ENCODE results near the gene TARS2. TPM values are rescaled to one million over a fixed set of nuclear protein-coding genes. Genes with fewer than 3 reads are reported as not detected.

The TARS2 gene, protein sequence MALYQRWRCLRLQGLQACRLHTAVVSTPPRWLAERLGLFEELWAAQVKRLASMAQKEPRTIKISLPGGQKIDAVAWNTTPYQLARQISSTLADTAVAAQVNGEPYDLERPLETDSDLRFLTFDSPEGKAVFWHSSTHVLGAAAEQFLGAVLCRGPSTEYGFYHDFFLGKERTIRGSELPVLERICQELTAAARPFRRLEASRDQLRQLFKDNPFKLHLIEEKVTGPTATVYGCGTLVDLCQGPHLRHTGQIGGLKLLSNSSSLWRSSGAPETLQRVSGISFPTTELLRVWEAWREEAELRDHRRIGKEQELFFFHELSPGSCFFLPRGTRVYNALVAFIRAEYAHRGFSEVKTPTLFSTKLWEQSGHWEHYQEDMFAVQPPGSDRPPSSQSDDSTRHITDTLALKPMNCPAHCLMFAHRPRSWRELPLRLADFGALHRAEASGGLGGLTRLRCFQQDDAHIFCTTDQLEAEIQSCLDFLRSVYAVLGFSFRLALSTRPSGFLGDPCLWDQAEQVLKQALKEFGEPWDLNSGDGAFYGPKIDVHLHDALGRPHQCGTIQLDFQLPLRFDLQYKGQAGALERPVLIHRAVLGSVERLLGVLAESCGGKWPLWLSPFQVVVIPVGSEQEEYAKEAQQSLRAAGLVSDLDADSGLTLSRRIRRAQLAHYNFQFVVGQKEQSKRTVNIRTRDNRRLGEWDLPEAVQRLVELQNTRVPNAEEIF
- polyA plus RNA-seq (2011; rRNA removed) (21.6 and 24.5 TPM in 2 replicates), polyA plus RNA-seq (2017; fragmentation: RNase III; extraction: RNeasy Plus Mini Kit Qiagen cat#74134 plus additional on column Dnase treatment) (19.4 to 21.0 TPM (median 19.8 TPM) in 3 replicates), polyA minus RNA-seq (2011; rRNA and poly(A)+ RNA removed) (20.7 and 31.7 TPM in 2 replicates)
- polyA plus RNA-seq (2012; cell fraction: cytosol; rRNA removed): 37.5 and 42.6 TPM in 2 replicates
- 36.6 and 39.7 TPM in 2 replicates for polyA plus RNA-seq (2012; cell fraction: nucleus; rRNA removed)

DNA sequence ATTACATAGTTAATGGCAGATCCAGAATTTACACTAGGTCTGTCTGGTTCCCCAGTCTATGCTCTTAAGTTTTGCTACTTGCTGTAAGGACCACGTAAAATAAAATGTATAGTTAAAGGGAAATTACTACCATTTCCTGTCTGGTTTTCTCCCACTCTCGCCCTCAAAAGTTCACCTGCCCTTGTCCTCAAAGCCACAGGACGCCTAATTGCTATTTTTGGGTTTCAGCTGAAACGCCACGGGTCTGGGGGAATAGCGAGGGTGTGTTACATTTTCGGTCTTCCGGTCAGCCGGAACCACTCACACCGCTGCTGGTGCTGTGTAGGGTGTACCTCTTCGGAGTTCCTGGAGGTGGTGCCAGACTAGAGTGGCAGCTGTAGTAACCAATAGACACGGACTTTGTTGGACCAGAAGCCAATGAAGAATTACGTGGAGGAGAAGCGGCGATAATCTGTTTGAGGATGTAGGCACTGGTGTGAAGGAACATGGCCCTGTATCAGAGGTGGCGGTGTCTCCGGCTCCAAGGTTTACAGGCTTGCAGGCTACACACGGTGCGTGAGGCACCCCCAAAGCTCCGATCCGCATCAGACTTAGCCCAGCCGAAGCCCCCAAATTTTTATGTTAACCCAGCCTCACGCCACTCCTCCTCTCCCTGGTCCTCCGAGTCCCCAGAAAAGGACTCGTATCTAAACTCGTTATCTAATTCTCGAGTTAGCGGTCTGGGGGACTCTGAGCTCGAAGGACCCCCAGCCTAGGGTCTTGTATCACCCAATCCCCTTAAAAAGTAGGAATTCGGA is at the start of gene TARS2:
Gene TARS2 (plus strand): TSS at position 454 of the 797 bp plus-strand sequence. CDS start 32 bp downstream, at position 486.
- peak within 1 kb of the TSS; percentile 98 for H3K4me2 ChIP-seq
- H3K9me3 ChIP-seq: no peaks in the 10 kb centered on the region
- WGBS (ENCODE audit: missing lambda C conversion rate): 2% methylated on average over 30 of the region's 30 CpGs
- FAIRE-seq (peak; percentile 63), ATAC-seq (peak; percentile 99 to 100), DNase-seq (ENCODE audit: low read depth in 1 of 2, low spot score in 1 of 2) (peak; percentile 93 to 99)
- peak within 1 kb of the TSS; percentile 87 to 94 for H3K27ac ChIP-seq
- H3K4me3 ChIP-seq: peak within 1 kb of the TSS; percentile 71
- ChIA-PET CTCF (interaction anchor here (0.5 to 2.3 kb wide), 4 partner anchors 28 to 126 kb away, joined by 3 to 15 read pairs (median 8); partner anchors contain the start of gene FALEC), POLR2A (interaction anchor here (0.5 to 1.7 kb wide), 6 partner anchors 21 to 124 kb away, joined by 3 to 10 read pairs (median 4); partner anchors contain the start of genes ECM1, FALEC and RPRD2)
- H3K4me1 ChIP-seq: peaks cover 7% of the 10 kb centered on the region; the same call in 2 of the 3 replicates
- TF ChIP-seq, protein P1, sequence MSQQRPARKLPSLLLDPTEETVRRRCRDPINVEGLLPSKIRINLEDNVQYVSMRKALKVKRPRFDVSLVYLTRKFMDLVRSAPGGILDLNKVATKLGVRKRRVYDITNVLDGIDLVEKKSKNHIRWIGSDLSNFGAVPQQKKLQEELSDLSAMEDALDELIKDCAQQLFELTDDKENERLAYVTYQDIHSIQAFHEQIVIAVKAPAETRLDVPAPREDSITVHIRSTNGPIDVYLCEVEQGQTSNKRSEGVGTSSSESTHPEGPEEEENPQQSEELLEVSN (IDR thresholded peaks at IDR 0.05; ENCODE audit: borderline replicate concordance, low read depth): peak; percentile 79; the same call in 1 of the 2 replicates
- TF ChIP-seq, protein P2, sequence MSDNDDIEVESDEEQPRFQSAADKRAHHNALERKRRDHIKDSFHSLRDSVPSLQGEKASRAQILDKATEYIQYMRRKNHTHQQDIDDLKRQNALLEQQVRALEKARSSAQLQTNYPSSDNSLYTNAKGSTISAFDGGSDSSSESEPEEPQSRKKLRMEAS (IDR thresholded peaks at IDR 0.05): peak; percentile 93
- TF ChIP-seq, protein P3, sequence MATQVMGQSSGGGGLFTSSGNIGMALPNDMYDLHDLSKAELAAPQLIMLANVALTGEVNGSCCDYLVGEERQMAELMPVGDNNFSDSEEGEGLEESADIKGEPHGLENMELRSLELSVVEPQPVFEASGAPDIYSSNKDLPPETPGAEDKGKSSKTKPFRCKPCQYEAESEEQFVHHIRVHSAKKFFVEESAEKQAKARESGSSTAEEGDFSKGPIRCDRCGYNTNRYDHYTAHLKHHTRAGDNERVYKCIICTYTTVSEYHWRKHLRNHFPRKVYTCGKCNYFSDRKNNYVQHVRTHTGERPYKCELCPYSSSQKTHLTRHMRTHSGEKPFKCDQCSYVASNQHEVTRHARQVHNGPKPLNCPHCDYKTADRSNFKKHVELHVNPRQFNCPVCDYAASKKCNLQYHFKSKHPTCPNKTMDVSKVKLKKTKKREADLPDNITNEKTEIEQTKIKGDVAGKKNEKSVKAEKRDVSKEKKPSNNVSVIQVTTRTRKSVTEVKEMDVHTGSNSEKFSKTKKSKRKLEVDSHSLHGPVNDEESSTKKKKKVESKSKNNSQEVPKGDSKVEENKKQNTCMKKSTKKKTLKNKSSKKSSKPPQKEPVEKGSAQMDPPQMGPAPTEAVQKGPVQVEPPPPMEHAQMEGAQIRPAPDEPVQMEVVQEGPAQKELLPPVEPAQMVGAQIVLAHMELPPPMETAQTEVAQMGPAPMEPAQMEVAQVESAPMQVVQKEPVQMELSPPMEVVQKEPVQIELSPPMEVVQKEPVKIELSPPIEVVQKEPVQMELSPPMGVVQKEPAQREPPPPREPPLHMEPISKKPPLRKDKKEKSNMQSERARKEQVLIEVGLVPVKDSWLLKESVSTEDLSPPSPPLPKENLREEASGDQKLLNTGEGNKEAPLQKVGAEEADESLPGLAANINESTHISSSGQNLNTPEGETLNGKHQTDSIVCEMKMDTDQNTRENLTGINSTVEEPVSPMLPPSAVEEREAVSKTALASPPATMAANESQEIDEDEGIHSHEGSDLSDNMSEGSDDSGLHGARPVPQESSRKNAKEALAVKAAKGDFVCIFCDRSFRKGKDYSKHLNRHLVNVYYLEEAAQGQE (IDR thresholded peaks at IDR 0.05): 0 out of 2 replicates have a peak, but pooled peaks have one; percentile 13
- TF ChIP-seq SMC3 (IDR thresholded peaks at IDR 0.05) (peak; percentile 20; the same call in 2 of the 3 replicates), MAFK (IDR thresholded peaks at IDR 0.05; ENCODE audit: partially characterized antibody) (no peak), CHD2 (IDR thresholded peaks at IDR 0.05; ENCODE audit: low read length, partially characterized antibody) (peak; percentile 45), TFCP2L1 (CRISPR knock-in tag; IDR thresholded peaks at IDR 0.05) (no peak), JUN (IDR thresholded peaks at IDR 0.05) (peak; percentile 45 to 93; a peak in 3 of 5 replicates), KDM5A (IDR thresholded peaks at IDR 0.05) (peak; percentile 82), CEBPB (IDR thresholded peaks at IDR 0.05) (no peak; a peak in 1 of 4 replicates), EHMT2 (IDR thresholded peaks at IDR 0.05; ENCODE audit: low read depth) (no peak), MAZ (IDR thresholded peaks at IDR 0.05; ENCODE audit: borderline replicate concordance, low read depth, low read length) (no peak), RFX5 (IDR thresholded peaks at IDR 0.05) (no peak), ZFP36 (IDR thresholded peaks at IDR 0.05; ENCODE audit: borderline replicate concordance, partially characterized antibody) (no peak), NPAS2 (CRISPR knock-in tag; IDR thresholded peaks at IDR 0.05; ENCODE audit: borderline replicate concordance) (no peak), GATA3 (IDR thresholded peaks at IDR 0.05; ENCODE audit: borderline replicate concordance) (peak; percentile 61; the same call in 1 of the 2 replicates), HOXB5 (CRISPR knock-in tag; IDR thresholded peaks at IDR 0.05) (no peak), TP53 (CRISPR knock-in tag; IDR thresholded peaks at IDR 0.05) (no peak), ESRRA (IDR thresholded peaks at IDR 0.05; ENCODE audit: borderline replicate concordance, low read length) (0 out of 2 replicates have a peak, but pooled peaks have one; percentile 0), HOXA7 (CRISPR knock-in tag; IDR thresholded peaks at IDR 0.05) (no peak), RARB (CRISPR knock-in tag; IDR thresholded peaks at IDR 0.05) (no peak), EP300 (IDR thresholded peaks at IDR 0.05) (no peak), ZC3H11A (IDR thresholded peaks at IDR 0.05) (peak; percentile 13; the same call in 1 of the 2 replicates), CBX8 (IDR thresholded peaks at IDR 0.05) (no peak), RAD21 (conservative IDR thresholded peaks at IDR 0.05 in 1 of 2, IDR thresholded peaks at IDR 0.05 in 1 of 2) (peak in 1 of 2 experiments; percentile 8; a peak in 1 of 5 replicates), EHF (CRISPR knock-in tag; IDR thresholded peaks at IDR 0.05) (no peak)
- TF ChIP-seq, protein P4, sequence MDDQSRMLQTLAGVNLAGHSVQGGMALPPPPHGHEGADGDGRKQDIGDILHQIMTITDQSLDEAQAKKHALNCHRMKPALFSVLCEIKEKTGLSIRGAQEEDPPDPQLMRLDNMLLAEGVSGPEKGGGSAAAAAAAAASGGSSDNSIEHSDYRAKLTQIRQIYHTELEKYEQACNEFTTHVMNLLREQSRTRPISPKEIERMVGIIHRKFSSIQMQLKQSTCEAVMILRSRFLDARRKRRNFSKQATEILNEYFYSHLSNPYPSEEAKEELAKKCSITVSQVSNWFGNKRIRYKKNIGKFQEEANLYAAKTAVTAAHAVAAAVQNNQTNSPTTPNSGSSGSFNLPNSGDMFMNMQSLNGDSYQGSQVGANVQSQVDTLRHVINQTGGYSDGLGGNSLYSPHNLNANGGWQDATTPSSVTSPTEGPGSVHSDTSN (IDR thresholded peaks at IDR 0.05): peak; percentile 100
- TF ChIP-seq, protein P5, sequence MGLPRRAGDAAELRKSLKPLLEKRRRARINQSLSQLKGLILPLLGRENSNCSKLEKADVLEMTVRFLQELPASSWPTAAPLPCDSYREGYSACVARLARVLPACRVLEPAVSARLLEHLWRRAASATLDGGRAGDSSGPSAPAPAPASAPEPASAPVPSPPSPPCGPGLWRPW (IDR thresholded peaks at IDR 0.05): no peak
- TF ChIP-seq, protein P6, sequence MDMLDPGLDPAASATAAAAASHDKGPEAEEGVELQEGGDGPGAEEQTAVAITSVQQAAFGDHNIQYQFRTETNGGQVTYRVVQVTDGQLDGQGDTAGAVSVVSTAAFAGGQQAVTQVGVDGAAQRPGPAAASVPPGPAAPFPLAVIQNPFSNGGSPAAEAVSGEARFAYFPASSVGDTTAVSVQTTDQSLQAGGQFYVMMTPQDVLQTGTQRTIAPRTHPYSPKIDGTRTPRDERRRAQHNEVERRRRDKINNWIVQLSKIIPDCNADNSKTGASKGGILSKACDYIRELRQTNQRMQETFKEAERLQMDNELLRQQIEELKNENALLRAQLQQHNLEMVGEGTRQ (IDR thresholded peaks at IDR 0.05): no peak
